NOMO-1 treated with dmso at 0.1 percent for 144 hours (cell line): ENCODE measurements around the gene THAP12.
"Not testable (repeated sequence)": the region's sequence is repeated elsewhere in the genome, so short reads cannot be mapped to it uniquely, and the experiment has no call there.

Experiments
- DNase-seq: peaks from one replicate; lab custom pipeline; 2025; ENCODE audit not compliant: unreplicated experiment; lab: John Stamatoyannopoulos, UW

Gene THAP12

DNA sequence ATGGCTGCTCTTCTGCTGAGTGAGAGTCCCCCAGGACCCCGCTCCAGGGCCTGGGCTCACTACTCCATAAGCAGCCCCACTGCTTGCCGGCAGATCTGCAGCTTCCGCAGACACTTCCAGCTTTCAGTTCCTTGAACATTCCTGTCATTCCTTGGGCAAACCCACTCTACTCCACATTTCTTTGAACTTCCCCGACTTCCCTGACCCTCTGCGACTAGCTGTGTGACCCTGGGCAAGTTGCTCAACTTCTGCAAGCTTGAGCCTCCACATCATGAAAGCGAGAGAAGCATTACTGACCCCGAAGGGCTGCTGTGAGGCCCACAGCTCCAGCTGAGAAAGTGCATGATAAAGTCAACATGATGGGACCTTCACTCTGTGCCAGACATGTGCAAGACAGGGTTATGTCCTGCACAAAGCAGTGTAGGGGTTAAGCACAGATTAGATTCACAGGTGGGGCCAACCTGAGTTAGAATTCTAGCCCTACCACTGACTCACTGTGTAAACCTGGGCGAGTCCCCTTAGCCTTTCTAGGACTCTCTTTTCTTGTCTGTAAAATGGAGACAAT, 51.8 kb downstream of the THAP12 start:
- DNase-seq, result no peak

DNA sequence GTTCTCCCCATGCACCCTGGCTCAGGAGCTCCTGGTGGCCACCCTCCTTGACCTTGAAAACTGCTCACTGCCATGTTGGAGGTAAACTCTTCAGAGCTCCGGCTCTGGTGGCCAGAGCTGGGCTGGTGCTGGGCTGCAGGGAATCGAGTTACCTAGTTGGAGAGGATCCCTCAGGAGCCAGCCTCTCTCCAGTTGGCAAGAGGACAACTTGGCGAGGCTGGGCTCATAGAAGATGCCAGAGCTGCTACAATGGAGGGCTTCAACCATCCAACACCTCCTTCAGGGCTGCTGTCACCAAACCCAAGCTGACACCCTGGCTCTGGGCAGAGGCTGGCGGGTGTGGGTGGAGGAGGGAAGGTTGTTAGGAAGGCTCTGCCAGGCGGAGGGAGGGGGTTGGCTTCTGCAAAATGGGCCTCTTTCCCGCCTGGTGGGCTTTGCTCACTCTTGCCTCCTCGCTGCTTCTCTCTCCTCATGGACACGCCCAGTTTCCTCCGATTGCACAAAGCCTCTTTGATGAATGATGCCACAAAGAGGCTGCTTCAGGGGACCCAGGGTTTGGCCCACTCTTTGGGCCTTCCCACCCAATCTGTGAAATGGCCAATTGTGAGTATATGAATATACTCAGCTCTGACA, 53.1 kb downstream of the THAP12 start:
- no peak for DNase-seq

DNA sequence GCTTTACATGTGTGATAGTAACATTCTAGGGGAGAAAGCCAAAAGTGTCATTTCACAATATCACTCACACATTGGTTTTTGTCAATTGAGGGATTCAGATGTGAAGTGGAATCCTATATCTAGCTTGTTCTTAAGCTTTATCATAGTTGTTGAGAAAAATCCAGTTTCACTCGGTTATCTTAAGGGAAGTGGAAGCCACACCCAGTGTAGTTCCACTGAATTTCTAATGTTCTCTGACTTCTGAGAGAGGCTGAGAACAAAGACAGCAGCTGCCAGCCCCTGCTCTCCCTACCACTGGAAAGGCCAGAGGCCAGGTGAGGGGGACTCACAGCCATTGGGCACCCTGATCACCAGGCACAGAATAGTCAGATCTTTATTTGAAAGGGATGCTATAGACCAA, 53.7 kb downstream of the THAP12 start:
- no peak for DNase-seq

DNA sequence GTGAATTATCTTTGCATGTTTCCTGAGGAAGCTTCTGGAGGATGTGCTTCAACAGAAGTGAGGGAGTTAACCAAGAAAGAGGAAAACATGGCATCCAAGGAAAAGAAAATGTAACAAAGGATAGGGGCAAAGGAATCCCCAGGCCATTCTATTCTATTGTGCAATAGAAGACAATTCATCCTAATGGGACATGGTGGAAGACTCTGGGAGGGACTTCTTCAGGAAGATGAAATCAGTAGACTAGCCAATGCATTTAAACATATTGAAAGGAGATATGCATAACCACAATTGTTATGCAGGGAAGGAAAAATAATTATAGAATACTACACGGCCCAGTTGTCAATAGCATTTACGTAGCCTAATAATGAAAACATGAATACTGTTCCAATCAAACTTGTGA, 55.7 kb downstream of the THAP12 start:
- no peak for DNase-seq

DNA sequence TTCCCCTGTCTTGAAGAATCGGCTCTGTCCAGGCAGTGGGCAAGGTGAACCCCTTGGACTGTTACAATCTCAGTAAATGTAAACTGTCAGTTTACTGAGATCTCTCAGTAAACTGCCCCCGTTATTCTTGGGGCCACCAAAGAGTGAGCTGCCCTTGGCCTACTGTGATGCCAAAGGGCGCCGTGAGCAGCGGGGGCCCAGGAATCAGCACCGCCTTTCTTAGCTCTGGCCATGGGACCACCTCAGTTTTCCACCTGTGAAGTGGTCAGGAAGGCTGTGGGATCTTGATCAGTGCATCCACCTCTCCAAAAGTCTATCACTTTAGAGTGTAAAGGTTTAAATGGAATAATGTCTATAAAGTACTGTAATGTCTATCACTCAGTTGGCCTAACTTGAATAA, 57.1 kb downstream of the THAP12 start:
- DNase-seq, result no peak

DNA sequence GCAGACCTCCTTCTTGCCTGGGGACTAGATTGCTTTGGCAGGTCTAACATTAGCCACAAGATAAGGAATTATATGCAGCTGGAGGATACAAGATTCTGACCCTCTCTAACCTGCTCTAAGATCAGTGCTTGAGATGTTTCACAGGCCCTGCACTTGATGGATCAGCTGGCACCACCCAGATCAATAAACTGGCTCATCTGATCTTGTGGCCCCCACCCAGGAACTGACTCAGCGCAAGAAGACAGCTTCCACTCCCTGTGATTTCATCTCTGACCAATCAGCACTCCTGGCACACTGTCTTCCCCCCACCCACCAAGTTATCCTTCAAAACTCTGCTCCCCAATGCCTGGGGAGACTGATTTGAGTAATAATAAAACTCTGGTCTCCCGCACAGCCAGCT, 57.6 kb downstream of the THAP12 start:
- not testable (repeated sequence) for DNase-seq

DNA sequence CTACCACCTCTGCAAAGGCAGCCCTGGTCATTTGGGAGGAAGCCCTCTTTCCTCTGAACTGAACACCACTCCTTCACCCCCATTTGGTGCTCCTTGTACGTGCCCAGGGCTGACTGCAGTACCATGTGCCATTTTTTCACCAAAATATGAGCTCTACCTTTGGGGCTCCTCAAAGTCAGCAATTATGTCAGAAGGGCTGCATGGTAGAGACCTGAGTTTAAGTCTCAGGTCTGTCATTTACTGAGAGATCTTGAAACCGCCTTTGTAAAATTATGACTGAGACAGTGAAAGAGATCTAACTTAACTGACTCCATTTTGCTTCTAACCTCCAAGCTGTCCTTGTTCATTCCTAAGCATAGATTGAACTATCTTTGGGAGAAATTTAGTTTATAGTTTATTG, 58.0 kb downstream of the THAP12 start:
- no peak for DNase-seq

DNA sequence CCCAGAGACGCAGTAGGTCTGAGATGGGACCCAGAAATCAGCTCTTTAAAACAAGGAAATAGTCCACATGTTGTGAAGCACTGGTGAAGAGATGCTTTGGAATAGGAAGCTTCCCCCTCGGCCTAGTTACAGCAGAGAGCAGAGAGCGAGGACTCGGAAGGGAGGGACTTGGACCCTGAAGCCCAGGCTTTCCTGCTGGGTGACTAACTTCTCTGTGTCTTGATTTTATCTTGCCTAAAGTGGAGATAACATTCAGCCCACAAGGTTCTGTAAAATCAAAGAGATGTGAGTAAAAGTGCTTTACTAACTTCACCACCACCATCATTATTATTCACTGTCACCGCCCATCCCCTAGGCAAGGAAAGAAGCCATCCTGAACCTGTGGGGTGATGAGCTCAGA, 58.4 kb downstream of the THAP12 start:
- DNase-seq, result no peak

DNA sequence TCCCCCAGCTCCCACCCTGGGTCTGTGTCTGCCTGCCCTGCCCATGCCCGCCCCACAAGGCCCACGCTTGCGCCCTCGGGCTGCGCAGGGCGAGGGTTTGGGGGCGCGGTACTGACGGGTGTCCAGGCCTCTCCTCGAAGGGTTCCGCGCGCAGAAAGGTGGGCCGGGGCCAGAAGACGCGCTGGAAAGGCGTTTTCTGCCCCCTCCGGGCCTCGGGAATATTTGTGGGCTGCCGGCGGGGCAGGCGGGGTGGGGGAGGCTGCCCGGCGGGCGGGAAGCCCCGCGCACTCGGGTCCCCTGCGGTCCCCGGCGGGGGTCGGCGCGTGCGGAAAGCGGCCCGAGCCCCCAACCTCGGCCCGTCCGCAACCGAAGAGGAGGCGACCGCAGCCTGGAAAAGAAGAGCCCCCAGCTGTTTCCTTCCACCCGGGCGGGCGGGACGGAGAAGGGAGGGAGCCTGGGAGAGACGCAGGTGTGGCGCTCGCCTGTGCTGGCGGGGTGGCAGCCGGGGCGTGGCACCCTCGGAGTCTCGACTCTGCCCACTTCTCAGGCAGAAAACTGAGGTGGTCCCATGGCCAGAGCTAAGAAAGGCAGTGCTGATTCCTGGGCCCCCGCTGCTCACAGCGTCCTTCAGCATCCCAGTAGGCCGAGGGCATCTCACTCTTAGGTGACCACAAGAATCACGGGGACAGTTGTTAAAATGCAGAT, 59.0 kb downstream of the THAP12 start:
- DNase-seq, result no peak

DNA sequence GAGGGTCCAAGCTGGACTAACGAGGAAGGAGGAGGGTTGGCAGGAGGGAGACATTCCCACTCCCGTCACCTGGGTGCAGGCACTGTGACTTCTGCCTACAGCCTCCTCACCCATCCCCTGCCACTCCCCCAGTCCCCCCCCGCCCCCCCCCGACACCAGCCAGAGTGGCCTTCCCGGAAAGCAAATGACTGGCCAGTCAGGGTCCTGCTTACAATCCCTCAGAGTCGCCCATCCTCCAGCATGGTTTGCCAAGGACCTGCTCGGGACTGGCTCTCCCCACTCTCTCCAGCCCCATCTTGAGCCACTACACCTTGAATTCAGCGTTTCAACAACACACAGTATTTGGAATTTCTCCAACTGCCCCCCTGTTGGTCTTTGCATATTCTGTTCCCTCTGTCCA, 59.6 kb downstream of the THAP12 start:
- no peak for DNase-seq

DNA sequence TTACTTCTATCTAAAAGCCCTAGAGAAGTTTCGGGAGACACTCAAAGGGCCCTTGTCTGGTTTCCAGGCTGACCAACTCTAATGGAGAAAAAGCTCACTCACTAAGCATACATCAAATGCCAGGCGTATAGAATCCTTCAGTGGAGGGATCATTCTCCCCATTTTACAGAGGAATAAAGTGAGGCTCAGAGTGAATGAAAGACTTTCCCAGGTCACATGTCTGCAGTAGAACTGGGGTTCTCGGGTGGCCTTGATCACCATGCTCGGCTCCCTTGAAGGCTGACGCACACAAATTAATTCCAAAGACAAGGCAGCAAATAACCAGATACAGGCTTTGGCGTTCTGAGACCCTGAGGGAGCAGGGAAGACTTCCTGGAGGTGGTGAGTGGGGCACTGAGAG, 60.0 kb downstream of the THAP12 start:
- DNase-seq, result no peak

DNA sequence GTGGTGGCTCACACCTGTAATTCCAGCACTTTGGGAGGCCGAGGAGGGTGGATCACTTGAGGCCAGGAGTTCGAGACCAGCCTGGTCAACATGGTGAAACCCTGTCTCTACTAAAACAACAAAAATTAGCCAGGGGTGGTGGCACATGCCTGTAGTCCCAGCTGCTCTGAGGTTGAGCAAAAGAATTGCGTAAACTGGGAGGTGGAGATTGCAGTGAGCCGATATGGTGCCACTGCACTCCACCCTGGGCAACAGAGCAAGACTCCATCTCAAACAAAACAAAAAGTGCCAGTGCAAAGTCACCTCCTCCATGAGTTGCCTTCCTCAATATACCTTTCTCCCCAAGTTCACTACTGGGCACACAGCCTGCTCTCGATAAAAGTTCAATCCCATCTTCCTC, 61.1 kb downstream of the THAP12 start:
- not testable (repeated sequence) for DNase-seq

DNA sequence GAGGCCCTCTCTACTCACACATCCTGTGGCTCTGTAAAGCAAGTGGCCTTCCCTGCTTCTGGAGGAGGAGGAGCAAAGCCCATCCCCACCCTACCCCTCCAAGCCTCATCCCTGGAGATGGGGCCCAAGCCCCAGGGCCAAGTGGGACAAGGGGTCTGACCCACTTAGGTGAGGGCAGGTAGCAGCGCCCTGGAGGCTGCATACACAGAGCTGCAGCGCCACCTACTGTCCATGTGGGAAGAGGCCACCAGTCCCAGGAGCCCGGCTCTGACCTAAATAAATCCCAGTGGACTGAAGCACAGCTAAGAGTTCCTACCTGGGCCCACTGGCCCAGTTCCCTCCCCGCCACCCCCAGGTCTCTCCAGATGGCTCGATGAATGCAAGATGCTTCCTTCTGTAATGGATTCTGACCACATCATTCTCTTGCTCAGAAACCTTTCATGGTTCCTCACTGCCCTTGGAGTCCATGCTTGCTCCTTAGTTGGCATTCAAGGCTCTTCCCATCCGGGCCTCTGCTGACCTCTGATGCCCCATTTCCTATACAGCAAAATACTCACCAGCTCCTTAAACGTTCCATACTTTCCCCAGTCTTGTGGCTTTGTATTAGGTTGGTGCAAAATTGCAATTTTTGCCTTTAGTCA, 62.1 kb downstream of the THAP12 start:
- peak; percentile 63 for DNase-seq

DNA sequence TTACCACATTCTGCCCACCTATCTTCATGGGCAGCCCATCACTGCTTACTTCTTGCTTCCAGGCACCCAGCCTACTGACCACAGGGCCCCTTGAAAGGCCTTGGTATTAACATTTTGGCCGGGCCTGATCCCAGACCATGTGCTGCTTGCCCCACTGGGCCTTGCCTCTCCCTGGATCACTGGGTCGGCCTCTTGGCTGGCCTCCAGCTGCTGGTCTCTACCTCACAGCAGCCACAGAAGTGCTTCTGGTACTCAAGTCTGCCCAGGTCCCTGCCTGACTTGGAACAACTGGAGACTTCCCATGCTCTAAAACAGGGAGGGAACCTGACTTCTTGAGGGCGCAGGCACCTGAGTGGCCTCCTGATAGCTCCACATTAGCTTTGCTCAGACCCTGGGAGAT, 63.6 kb downstream of the THAP12 start:
- no peak for DNase-seq

DNA sequence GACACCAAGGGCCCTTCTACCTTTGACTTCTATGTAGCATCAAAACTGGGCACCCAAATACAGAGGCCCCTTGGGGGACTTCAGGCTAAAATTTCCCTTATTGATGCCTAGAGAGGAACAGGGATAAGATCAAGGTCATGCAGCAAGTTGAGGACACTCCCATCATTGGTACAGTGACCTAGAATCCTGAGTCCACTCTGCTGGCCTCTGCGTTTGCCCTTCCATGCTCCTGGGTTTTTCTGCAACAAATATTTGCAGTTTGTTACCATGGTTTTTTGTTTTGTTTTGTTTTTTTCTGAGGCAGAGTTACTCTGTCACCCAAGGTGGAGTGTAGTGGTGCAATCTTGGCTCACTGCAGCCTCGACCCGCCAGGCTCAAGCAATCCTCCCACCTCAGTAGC, 64.2 kb downstream of the THAP12 start:
- DNase-seq, result no peak

DNA sequence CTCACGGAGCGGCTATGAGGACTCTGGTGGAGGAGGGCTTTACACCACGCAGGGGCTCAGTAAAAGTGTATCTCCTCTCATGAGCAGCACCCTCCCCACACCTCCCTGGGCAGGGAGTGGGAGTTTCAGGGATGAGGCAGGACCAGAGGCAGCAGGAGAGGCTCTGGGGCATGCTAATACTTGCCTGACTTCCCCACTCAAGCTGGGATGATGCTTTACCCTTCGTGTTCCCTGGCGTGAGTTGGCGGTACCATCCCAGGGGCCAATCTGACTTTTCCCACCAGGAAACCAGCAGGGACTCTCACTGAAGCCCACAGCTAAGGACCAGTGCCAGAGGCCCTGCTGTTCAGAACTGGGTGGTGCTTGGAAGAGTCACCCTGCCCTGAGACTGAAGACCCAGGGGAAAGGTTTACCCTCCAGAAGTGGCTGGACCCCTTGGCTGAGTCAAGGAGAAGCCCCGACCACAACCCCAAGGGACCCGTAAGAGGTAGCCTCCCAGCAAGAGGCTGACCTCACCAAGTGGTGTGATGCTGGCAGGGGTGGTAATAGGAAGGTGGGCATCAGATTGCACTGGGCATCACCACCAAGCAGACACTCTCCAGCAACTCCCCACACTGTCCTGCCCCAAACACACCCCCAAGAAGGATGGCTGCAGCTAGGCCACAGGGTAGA, 65.6 kb downstream of the THAP12 start:
- no peak for DNase-seq

DNA sequence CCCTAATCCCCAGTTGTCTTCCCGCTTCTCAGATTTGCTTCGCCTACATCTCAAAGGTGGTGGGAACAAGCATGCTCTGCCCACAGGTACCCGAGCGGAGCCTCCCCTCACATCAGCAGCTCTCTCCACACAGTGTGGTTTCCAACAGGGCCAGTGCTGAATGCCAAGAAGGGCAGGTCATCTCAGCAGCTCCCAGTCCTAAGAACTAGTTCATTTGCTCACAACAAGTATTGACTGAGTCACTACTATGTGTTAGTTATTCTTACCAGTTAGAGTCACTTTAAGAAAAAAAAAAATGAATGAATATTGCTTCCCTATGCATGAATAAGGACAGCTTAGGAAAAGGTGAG, 66.2 kb downstream of the THAP12 start:
- no peak for DNase-seq

DNA sequence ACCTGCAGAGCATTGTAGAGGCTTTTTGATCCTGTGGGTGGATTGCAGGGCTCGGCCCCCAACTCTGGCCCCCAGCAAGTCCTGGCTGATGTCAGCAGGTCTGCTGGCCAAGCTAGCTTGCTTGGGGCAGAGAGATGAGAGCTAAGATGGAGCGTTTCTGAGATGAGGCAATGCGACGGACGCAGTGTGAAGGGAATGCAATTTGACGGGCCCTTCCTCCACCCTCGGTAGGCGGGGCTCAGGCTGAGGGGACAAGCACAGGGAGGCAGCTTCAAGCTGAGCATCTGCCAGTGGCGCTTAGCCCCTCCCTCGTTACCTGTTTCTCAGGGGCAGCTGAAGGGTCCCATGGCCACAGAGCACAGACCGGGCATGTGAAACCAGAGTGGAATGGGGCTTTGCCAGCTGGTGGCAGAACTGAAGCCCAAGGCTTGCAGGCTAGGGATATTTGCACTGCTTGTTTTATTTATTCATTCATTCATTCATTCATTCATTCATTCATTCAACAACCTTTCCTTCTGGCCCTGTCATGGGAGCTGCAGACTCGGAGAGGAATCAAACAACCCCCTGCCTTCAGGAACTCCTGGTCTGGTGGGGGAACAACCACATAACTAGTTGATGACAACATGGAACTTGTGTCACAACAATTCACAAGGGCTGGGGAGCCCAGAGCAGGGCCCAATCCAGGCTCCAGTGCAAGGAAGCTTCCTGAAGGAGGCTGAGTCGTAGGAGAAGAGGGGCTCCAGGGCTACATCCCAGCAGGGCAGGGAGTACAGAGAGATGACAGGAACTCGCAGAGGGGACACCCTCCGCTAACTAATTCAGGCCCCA, 66.8 kb downstream of the THAP12 start:
- DNase-seq, result no peak

DNA sequence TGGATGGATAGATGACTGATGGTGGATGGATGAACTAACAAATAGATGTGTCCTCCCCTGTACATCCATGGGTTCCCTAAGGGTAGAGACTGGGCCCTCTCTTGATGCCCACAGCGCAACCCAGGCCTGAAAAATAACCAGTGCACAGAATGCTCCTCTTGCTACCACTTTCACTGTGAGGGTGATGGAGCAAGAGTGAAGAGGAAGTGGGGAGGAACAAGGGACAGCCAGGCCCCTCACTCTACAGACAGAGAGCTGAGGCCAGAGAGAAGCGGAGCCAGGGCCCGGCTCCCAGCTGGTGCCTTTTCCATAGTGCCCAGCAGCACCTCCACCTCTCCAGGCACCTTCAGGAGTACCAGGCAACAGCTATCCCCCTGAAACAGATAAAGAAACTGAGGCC, 67.7 kb downstream of the THAP12 start:
- no peak for DNase-seq

DNA sequence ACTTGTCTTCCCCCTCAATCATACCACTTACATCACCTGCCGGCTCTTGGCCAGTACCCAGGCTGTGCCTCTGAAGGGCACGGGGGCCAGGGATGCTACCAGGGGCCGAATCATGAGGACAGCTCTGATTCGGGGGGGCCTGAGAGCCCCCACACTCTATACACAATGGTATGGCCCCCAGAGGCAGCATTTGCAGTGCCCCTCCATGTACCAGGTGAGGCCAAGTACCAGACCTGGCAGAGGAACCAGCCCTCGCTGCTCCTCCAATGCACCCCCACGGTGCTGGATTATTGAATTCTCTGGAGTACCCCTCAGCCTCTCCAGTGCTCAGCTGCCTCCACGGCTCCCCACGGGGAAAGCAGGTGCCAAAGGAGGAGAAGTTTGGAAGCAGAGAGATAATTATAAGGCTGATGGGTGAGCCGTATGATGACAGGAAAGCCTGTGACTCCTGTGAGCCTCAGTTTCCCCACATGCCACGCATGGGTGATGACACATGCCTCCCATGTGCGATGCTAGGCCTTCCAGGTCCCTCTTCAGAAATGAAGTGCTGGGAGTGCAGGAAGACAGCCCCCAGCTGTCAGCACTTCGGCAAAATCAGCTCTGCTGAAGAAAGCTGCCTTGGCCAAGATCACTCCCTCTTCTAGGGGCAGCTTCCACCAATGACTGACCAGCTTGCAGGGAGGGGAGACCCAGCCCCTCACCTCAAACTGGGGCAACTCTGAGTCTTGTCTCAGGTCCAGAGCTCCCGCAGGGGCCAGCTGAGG, 69.9 kb downstream of the THAP12 start:
- no peak for DNase-seq
